Activated CD4-positive, CD25-positive, alpha-beta regulatory T cell treated with anti-CD3 and anti-CD28 coated beads, Interleukin-2, amount 50 U/mL, for 16 hours (primary cell): ENCODE data around the gene PSTPIP2.
"Not testable (repeated sequence)": the region's sequence is repeated elsewhere in the genome, so short reads cannot be mapped to it uniquely, and the experiment has no call there.

Experiments
- DNase-seq: peaks from one replicate; pipeline ENCODE4 v3.0.0-alpha.2; 2020; ENCODE audit warnings: low read depth, low spot score

PSTPIP2 gene

GRCh38 chr18:45984546-45985235, 87.4 kb downstream of the PSTPIP2 start:
- no peak for DNase-seq

GRCh38 chr18:45981821-45982220, 90.2 kb downstream of the PSTPIP2 start:
- DNase-seq, result no peak

GRCh38 chr18:45980229-45980628, 91.8 kb downstream of the PSTPIP2 start:
- no peak for DNase-seq

- DNase-seq, result no peak
Measured at GRCh38 chr18:45978084-45978483, 94.0 kb downstream of the PSTPIP2 start.

- DNase-seq, result no peak
Measured at GRCh38 chr18:45976974-45977373, 95.1 kb downstream of the PSTPIP2 start.

GRCh38 chr18:45976566-45976965, 95.5 kb downstream of the PSTPIP2 start:
- DNase-seq, result no peak

- DNase-seq, result peak; percentile 36
Measured at GRCh38 chr18:45974088-45974536, 97.9 kb downstream of the PSTPIP2 start.

- DNase-seq, result peak; percentile 85
Measured at GRCh38 chr18:45967007-45967706, 104.9 kb downstream of the PSTPIP2 start, which contains the start of gene EPG5. Gene EPG5 (minus strand): TSS chr18:45967329. CDS start chr18:45967239, 90 bp downstream.

GRCh38 chr18:45964913-45965312, 107.1 kb downstream of the PSTPIP2 start:
- DNase-seq, result not testable (repeated sequence)

- no peak for DNase-seq
Measured at GRCh38 chr18:45962866-45963265, 109.2 kb downstream of the PSTPIP2 start.

- DNase-seq, result peak; percentile 7
Measured at GRCh38 chr18:45962461-45962860, 109.6 kb downstream of the PSTPIP2 start.

GRCh38 chr18:45959484-45959883, 112.6 kb downstream of the PSTPIP2 start:
- not testable (repeated sequence) for DNase-seq

- DNase-seq, result no peak
Measured at GRCh38 chr18:45958730-45959129, 113.3 kb downstream of the PSTPIP2 start.

GRCh38 chr18:45958027-45958426, 114.0 kb downstream of the PSTPIP2 start:
- DNase-seq, result no peak

- no peak for DNase-seq
Measured at GRCh38 chr18:45957100-45957499, 115.0 kb downstream of the PSTPIP2 start.

GRCh38 chr18:45954070-45954934, 117.8 kb downstream of the PSTPIP2 start:
- no peak for DNase-seq

- DNase-seq, result no peak
Measured at GRCh38 chr18:45951016-45951714, 120.9 kb downstream of the PSTPIP2 start.

GRCh38 chr18:45945669-45946068, 126.4 kb downstream of the PSTPIP2 start:
- no peak for DNase-seq

GRCh38 chr18:45940724-45941123, 131.3 kb downstream of the PSTPIP2 start:
- no peak for DNase-seq

GRCh38 chr18:45939236-45939635, 132.8 kb downstream of the PSTPIP2 start:
- no peak for DNase-seq

GRCh38 chr18:45938488-45938935, 133.5 kb downstream of the PSTPIP2 start:
- DNase-seq, result no peak
